ENCODE results near the gene MIPEP.
A peak's percentile ranks its signal among the peaks of the same experiment; 100 is the strongest.

Gene MIPEP

DNA sequence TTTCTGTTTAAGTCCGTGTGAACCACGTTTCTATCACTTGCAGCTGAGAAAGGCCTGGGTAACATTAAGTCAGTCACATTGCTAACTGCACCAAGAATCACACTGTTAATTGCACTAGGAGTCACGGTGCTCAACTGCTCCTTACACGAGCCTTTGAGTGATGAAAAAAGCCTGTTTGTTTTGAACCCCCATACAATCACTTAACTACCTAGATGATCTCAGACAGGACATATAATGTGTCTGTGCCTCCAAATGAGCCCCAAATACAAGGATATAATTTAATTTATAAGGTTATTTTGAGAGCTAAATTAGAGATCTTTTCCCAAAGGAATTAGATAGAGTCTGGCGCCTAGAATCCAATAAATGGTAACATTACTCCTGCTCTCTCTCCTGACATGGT lies 84.1 kb downstream of the MIPEP start:
- DNase-seq = no peak

GRCh38 chr13:23804166-23804565 lies 85.0 kb downstream of the MIPEP start:
- no peak for DNase-seq

- no peak for DNase-seq
Measured at GRCh38 chr13:23801141-23801540, 88.1 kb downstream of the MIPEP start.

GRCh38 chr13:23799945-23800344 lies 89.3 kb downstream of the MIPEP start:
- no peak for DNase-seq

DNA sequence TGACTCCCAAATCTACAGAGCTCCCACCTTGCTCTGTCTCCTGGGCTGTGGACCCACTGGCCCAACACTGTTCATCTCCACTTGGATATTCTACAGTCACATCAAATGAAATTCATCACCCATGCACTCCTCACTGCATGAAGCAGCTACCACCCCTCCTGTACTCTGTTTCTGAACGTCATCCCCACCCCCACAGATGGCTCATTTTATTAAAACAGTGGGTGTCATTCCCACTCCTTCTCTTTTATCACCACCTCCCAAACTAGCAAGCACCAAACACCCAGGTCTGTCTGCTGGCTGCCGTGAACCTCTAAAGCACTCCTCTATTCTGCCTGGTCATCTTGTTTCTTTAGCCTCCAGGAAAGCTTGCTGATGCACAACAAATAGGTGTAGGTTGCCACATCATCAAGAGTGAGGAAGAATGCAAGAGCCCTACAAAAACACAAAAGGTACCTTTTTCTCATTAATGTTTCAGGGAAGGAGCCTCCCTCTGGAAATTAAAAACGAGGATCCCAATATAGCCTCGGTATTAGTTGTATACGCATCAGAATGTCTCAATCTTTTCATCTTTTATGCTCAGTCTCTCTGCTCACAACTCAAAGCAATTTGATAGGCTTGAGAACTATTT lies 91.8 kb downstream of the MIPEP start:
- no peak for DNase-seq

- no peak for DNase-seq
Measured at GRCh38 chr13:23796551-23796950, 92.6 kb downstream of the MIPEP start.

DNA sequence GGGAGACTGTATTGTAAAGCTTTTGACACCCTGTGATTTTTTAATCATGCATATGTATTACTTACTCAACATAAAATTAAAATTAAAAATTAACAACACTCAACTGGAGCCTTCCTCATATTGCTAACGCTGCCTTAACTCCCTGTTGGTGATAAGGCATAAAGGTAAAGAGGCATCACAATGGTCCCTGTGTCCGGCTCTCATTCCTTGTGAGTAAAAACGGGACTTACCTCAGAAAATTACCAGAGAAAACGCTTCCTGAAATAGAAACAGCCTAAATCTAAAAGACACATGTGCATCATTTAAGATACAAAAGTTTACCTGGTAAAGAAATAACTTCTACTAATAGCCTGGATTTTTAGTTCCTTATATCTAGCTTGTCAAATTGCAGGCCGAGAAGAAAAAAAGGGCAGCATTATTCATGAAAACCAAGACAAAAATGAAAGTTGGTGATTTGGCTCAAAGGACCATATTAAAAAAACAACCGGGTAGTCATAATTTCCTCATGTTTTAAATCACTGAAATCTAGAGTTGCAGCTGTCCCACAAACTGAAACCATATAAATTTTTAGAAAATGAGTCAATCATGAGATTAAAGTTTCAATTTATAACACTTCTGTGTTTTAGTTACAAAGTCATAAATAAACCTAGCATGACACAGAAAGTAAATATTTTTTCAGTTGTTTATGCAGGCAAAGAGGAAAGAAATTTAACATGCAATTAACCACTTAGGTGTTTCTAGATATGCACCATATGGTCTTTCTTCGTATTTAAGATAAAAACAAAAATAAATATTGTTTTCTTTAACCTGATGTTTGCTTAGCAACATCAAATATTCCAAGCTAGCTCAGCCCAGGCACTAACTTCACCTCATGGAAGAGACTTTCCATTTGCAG lies 94.7 kb downstream of the MIPEP start:
- no peak for DNase-seq

GRCh38 chr13:23793711-23794110 lies 95.5 kb downstream of the MIPEP start:
- DNase-seq = no peak

GRCh38 chr13:23792680-23793079 lies 96.5 kb downstream of the MIPEP start:
- DNase-seq = no peak

GRCh38 chr13:23790577-23791170 lies 98.5 kb downstream of the MIPEP start:
- no peak for DNase-seq

DNA sequence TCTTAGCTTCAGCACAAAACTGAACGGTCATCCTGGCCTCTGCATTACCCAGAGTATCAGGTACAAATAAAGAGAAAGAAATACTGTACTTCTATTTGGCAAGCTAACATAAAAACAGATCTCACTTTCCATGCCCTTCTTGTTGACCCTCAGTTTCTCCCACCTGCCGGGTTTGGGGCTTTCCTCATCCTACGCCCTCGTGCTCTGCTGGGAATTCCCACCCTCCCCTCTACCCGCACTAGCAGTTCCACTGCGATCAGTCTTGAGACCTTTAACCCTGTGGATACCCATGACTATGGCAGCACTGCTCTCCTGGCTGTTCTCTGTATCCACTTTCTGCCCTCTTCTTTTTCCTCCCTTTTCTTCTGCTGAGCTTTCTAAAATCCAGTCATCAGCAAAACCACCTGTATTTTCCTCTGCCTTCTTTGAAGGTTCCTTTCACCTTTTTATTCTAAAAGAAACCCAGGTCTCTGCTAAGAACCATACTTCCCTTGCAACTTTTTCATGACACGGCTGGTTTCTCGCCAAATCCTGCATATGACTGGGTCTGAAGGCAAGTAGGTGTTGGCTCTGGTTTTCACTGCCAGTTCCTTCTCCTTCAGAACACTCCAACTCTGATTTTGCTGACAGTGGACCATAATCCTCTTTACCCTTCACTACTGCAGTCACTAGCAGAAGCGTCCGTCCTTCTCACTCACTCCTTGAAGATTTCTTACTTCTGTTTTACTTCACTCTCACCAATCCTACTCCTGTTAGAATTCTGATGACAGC lies 99.4 kb downstream of the MIPEP start:
- no peak for DNase-seq

GRCh38 chr13:23788459-23788858 lies 100.7 kb downstream of the MIPEP start:
- no peak for DNase-seq

DNA sequence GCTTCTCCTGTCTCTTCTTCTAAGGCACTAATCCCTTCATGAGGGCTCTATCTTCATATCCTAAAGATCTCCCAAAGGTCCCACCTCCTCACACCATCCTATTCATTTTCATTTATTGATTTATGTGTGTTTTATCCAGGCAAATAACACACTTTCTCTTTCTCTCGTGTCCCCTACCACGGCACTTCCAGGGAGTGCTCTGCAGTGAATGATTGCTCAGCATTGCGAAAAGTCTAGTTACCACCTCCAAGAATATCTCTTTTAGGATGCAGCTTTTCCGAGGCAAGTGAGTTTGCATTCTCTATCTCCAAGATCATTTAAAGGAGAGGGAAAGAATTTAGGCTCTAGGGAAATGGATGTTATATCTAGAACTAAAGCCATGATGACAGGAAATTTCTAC lies 101.7 kb downstream of the MIPEP start:
- no peak for DNase-seq

GRCh38 chr13:23786607-23787006 lies 102.6 kb downstream of the MIPEP start:
- DNase-seq = no peak

DNA sequence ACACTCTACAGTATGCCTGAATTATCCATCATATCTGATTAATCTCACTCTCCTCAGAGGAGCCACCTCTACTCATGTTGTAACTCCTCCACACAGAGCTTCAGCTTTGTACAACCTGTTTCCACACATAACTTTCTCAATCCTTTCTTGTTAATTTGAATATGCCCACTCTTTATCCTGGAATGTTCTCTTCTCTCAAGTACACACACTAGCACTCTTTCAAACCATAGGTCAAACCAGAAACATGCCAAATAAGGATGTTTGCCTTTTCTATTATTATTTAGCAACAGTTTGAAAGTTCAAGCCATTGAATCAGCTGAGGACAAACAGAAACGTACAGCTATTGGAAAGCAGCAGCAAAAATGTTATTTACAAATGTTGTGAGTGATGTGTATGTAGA lies 110.3 kb downstream of the MIPEP start:
- DNase-seq = peak in 1 of 2 donors; percentile 16

- no peak for DNase-seq
Measured at GRCh38 chr13:23778002-23778652, 111.1 kb downstream of the MIPEP start.

- no peak for DNase-seq
Measured at GRCh38 chr13:23777575-23777870, 111.7 kb downstream of the MIPEP start.

DNA sequence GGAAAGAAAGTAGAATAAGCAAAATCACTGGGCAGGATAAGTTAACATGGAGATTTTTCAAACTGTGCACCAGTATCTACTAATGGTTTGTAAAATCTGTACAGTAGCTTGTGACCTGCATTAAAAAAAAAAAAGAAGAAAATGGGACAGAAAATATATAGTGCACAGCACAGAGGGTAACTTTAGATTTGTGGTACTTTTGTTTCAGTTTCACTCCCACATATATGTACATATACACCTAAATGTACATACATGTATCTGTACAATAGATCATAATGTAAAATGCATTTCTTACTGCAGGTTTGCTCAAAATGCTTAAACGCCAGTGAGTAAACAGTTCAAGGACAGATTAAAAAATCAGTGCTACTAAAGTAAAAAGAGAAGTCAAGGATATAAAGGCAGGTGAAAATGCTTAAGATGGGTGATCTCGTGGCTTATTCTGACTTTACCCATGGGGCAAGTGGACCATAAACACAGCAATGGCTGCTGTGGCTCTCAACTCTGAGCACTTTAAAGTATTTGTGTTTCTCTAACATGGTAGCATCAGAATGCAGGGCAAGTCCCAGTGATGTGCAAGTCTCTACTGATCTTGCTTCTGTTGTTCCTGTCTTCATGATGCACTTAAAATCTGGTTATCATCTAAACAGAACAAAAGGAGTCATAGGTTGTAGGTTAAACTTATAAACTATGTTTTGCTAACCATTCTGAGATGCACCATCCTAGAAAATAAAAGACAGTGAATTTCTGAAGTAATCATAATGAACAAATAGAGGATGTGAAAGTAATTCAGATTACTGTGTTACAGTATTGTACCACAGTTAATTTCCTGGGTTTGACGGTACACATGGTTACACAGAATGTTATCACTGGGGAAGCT lies 112.3 kb downstream of the MIPEP start:
- peak; percentile 5 to 17 for DNase-seq

DNA sequence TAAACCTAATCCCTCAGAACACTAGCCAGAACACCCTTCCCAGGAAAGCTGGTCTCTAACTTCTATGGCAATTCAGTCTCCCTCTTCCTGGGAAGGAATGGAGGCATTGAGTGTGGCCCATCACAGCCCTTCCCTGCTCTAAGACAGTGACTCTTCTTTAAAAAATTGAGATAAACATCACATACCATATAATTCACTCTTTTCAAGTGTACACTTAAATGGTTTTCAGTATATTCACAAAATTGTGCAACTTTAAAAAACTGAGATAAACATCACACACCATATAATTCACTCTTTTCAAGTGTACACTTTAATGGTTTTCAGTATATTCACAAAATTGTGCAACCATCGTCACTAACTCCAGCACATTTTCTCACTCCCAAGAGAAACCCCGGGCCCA lies 116.5 kb downstream of the MIPEP start:
- no peak for DNase-seq

- no peak for DNase-seq
Measured at GRCh38 chr13:23771956-23772355, 117.2 kb downstream of the MIPEP start.

DNA sequence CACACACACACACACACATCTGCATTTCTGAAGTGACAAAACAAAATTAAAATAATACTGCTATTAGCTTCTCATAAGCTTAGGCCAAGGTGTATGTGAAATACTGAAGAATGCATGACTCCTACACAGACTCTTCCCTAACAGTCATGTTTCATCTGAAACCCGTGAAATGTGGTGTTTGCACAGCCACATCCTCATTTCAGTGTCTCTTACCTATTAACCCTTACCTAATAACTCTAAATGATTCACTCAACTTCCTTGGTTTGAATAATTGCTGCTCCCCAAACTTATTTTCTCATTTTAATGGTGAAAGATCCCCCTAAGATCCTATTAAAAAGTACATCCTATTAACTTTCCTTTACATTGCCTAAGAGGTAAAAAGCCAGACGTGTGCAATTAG lies 117.6 kb downstream of the MIPEP start:
- no peak for DNase-seq

GRCh38 chr13:23770973-23771372 lies 118.2 kb downstream of the MIPEP start:
- no peak for DNase-seq

All from inflammatory macrophage treated with lipopolysaccharide for 1 hour (primary cell).